ENCODE data around the gene ANGPTL7.

ANGPTL7 gene

DNA sequence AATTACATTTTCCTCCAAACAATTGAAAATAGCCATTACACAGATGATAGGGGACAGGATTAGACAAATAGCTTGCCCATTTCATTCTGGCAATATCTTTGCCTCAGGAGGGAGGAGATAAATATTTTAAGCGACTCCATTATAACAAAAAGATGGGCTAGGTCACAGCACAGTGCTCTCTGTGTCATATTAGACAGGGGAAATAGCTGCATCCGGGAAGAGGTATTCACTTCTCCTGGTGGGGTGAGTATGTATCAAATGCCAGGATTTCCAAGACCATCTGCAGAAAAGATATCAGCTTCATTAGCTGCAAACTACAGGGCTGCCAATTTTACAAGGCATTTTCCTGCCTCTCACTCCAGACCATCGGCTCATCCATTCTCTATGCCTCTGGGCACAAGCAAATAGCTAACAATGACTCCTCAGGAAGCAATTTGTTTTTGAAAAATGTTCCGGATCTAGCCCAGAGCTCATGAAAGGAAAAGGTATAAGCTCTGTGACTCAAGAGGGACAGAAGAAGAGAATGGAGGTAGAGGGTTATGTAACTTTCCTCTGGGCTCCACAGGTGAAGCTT is 41.9 kb upstream of the ANGPTL7 start:
- TF ChIP-seq, protein P1, sequence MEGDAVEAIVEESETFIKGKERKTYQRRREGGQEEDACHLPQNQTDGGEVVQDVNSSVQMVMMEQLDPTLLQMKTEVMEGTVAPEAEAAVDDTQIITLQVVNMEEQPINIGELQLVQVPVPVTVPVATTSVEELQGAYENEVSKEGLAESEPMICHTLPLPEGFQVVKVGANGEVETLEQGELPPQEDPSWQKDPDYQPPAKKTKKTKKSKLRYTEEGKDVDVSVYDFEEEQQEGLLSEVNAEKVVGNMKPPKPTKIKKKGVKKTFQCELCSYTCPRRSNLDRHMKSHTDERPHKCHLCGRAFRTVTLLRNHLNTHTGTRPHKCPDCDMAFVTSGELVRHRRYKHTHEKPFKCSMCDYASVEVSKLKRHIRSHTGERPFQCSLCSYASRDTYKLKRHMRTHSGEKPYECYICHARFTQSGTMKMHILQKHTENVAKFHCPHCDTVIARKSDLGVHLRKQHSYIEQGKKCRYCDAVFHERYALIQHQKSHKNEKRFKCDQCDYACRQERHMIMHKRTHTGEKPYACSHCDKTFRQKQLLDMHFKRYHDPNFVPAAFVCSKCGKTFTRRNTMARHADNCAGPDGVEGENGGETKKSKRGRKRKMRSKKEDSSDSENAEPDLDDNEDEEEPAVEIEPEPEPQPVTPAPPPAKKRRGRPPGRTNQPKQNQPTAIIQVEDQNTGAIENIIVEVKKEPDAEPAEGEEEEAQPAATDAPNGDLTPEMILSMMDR (IDR thresholded peaks at IDR 0.05; ENCODE audit: borderline replicate concordance, control extremely low read depth, extremely low read depth, insufficient read depth, missing control alignments) = no peak
- in situ Hi-C loops (cut with MboI; ENCODE audit: low sequenced_read_pairs, unreplicated experiment) = no loop called here
- no peak for DNase-seq (ENCODE audit: low spot score)

DNA sequence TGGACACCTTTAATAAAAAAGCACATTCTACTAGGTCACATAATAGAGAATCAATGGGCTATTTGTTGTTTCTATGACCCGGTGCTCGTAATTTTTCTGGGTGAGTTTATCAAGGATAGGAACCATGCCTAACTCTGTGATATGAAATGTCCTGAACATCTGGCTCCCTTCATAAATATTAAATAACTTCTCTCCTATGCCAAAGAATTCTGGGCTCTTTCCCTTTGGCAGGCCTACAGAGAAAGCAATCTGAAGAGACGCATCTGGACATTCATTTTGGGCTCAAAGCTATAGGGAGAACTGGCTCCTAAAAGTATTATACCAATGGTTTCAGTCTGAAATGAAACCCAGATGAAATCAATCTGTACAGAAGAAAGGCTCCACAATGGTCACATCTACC is 38.8 kb upstream of the ANGPTL7 start:
- TF ChIP-seq, protein P1 (IDR thresholded peaks at IDR 0.05; ENCODE audit: borderline replicate concordance, control extremely low read depth, extremely low read depth, insufficient read depth, missing control alignments) = no peak
- no peak for DNase-seq (ENCODE audit: low spot score)
- in situ Hi-C loops (cut with MboI; ENCODE audit: low sequenced_read_pairs, unreplicated experiment) = no loop called here

DNA sequence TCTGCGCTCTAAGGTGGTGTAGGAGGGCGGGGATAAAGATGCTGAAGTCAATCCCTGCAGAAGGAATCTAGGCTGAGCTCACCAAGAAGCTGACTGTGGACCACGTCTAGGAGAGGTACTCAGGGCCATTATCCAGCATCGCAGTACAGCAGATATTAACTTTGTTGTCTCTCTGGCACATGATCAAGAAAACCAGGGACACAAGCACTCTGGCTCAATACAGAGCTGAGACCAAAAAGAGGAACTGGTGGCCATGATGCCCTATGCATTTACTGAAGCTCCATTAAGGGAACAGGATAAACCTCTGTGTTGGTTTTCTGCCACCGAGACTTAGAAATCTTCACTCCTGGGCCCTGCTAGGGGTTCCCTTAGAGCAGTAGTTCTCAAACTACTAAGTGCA is 38.0 kb upstream of the ANGPTL7 start:
- TF ChIP-seq, protein P1 (IDR thresholded peaks at IDR 0.05; ENCODE audit: borderline replicate concordance, control extremely low read depth, extremely low read depth, insufficient read depth, missing control alignments) = no peak
- in situ Hi-C loops (cut with MboI; ENCODE audit: low sequenced_read_pairs, unreplicated experiment) = no loop called here
- no peak for DNase-seq (ENCODE audit: low spot score)

DNA sequence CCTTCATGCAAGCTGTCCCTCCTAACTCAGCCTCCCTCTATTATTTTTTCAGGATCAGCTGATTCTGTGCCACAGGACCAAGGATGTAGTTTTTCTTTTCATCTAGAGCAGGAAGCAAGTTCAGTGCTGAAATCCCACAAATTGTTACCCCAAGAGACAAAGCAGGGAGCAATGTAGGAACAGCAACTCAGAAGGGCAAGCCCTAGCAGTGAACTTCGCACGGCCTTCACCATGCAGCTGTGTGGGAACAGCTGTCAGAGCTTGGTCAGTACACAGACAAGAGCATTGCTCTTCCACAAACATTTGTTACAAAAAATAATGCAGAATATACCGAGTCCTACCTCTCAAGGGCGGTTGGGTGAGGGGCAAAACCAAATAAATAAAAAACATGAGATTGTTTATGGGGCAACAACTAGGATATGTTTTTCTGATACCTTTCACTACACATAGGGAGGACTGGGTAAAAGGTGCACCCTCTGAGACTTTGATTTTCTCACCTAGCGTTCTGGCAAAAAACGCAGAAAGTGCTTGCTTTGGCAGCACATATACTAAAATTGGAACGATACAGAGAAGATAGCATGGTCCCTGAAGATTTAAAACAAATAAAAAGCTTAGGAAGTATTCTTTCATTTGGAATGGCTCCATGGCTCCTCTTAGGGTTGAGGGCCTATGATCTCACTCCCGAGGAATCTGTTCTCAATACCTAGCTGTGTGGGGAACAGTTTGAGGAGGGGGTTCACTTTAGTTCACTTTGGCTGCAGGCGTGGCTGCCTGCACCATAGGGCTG is 37.1 kb upstream of the ANGPTL7 start:
- in situ Hi-C loops (cut with MboI; ENCODE audit: low sequenced_read_pairs, unreplicated experiment) = no loop called here
- TF ChIP-seq, protein P1 (IDR thresholded peaks at IDR 0.05; ENCODE audit: borderline replicate concordance, control extremely low read depth, extremely low read depth, insufficient read depth, missing control alignments) = no peak
- DNase-seq (ENCODE audit: low spot score) = no peak

DNA sequence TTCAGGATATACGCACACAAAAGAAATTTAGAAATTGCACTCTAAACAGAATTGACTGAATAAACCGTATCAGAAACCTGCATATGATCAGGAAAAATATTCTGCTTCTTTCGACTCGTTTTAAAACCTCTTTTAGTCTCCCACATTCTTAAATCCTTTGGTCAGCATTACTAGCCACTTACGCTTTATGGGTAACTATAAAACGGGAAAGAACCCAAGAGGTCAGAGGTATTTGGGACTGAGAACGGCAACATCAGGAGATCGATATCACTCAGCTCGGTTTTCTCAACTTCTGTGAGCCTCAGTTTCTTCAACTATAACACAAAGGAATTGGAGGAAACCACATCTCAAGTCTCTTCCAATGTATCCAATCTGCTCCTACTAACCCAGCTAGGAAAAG is 36.4 kb upstream of the ANGPTL7 start:
- TF ChIP-seq, protein P1 (IDR thresholded peaks at IDR 0.05; ENCODE audit: borderline replicate concordance, control extremely low read depth, extremely low read depth, insufficient read depth, missing control alignments) = no peak
- in situ Hi-C loops (cut with MboI; ENCODE audit: low sequenced_read_pairs, unreplicated experiment) = no loop called here
- DNase-seq (ENCODE audit: low spot score) = no peak

DNA sequence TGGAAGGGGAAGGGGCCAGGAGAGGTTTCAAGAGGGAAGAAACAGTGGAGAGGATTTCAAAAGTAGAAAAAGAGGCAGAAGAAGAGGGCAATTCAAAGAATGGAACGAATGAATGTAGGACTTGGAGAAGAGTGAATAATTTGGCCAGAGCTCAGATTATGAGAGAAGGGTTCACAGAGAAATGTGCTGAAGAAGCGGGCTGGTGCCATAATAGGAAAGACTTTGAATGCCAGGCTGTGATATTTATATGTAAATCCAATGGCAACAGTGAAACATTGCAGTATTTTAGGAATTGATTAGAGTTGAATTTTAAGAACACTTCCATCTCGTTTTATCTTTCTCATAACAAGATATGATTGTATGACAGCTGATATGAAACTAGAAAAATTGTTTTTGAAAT is 36.0 kb upstream of the ANGPTL7 start:
- no peak for DNase-seq (ENCODE audit: low spot score)
- in situ Hi-C loops (cut with MboI; ENCODE audit: low sequenced_read_pairs, unreplicated experiment) = no loop called here
- TF ChIP-seq, protein P1 (IDR thresholded peaks at IDR 0.05; ENCODE audit: borderline replicate concordance, control extremely low read depth, extremely low read depth, insufficient read depth, missing control alignments) = no peak
